HG02571 (cell line): ENCODE results near the gene COASY.

Experiments used
- ATAC-seq: cut with Tn5 transposase; IDR thresholded peaks from one replicate; pipeline ENCODE4 v1.9.1; 2021; ENCODE audit warnings: mild to moderate bottlenecking, moderate library complexity; ENCODE audit not compliant: unreplicated experiment

Gene COASY

GRCh38 chr17:42561897-42562387 lies at the start of gene COASY:
COASY (plus strand) TSS chr17:42562148; CDS start chr17:42562623, 475 bp downstream.
- ATAC-seq, result no peak

GRCh38 chr17:42512246-42512645 lies 49.7 kb upstream of the COASY start:
- ATAC-seq, result no peak

GRCh38 chr17:42512733-42513251 lies 49.2 kb upstream of the COASY start:
- no peak for ATAC-seq

GRCh38 chr17:42513686-42514085 lies 48.3 kb upstream of the COASY start:
- no peak for ATAC-seq

GRCh38 chr17:42514279-42514678 lies 47.7 kb upstream of the COASY start:
- ATAC-seq, result no peak

DNA sequence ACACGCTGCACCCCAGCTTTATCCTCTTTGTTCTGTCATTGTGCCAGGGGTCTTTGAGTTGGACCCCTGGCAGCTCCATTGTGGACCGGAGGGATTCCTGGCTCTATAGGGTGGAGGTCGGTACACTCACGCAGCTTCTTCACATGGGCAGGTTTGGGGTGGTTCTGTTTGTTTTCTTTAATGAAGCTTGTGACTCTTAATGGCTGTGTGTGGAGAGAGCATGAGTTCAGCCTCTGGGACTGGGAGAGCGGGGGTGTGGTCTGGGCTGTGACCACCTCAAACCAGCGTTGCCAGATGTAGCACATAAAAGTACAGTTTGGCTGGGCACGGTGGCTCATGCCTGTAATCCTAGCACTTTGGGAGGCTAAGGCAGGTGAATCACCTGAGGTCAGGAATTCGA lies 47.1 kb upstream of the COASY start:
- no peak for ATAC-seq

GRCh38 chr17:42517516-42517915 lies 44.4 kb upstream of the COASY start:
- no peak for ATAC-seq

DNA sequence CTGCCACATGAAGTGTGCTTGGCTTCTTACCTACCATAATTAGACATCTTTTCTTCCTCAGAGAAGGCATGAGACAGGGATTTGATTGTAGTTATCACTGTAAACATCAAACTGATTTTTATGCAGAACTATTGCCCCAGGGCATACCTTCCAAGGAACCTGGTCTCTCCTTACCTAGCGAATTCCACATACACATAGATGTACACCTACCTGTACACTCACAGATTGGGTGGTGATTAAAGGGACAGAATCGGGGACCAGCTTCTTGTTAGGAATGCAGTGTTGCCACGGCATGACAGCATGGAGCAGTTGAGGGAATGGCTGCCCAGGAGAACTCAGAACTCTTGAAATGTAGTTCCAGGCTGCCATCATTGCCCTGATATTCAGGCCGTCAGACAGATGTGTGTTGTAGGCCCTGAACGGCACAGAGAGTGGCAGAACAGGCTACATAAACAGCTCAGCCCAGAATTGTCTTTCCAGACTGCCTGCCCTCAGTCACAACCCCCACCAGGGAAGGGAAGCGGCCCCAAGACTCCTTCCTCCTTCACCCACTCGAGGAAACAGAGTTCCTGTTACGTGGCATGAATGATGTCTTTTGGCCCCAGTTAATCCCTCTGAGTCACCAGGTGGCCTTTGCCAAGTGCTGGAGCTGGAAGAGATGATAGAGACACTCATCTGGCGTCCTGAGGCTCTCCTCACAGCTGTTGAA lies 43.7 kb upstream of the COASY start:
- no peak for ATAC-seq

- no peak for ATAC-seq
These were observed 43.0 kb upstream of the COASY start for GRCh38 chr17:42518755-42519545.

DNA sequence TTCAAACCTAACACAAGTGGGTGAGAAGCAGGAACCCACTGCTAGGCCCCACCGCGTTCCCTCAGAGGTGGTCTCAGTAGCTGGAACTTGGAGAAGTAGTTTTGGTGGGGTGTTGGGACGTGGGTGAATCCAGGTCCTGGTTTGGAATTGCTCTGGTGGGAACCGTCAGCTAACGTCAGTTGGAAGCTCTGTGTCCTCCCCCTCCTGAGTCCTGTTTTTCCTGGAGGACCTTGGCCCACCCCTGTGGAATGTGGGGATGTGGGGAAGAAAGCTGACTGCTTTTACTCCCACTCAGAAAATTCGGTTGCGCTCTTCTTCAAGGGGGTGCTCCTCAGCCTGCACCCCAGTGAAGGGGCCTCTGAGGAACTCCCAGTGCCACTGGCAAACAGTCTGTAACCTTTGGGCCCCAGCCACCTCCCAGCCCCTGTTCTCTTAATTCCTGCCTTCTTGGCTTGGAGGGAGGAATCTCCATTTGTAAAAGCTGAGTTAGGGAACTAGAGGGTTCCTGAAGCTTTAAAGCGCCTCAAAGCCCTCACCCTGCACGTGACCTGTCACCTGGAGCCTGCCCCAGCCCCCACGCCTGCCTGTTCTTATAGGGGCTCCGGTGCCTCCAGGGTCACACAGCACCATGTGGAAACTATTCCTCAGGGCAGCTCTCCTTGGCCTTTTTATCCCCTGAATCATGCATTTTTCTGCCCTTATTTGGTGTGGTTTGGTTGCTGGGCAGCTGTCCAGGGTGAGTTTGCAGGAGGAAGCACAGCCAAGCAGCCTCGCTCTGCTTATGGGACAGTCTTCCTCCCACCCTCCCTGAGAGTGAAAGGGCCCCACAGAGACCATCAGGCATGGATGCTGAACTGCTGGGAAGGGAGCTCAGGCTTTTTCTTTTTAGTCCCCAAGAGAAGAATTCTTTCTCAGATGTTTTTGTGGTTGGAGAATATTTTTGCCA lies 42.1 kb upstream of the COASY start:
- ATAC-seq, result no peak

DNA sequence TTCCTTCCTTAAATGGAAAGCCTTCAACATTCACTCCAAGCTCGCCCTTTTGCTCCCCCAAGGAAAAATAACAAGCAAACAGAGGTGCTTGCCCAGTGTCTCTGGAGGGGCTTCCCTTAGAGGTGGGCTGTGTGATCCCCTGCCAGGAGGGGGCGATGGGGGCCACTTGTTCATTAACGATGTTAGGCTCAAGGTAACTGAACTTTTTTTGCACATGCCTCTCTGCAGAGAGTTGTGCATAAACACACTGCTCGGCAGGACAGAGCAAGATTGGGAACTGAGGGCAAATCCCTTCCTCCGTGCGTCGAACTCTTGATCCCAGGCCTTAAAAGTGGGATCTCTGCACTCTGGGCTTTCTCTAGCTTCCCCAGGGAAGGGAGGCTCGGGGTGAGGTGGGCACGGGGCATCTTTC lies 41.4 kb upstream of the COASY start:
- no peak for ATAC-seq

DNA sequence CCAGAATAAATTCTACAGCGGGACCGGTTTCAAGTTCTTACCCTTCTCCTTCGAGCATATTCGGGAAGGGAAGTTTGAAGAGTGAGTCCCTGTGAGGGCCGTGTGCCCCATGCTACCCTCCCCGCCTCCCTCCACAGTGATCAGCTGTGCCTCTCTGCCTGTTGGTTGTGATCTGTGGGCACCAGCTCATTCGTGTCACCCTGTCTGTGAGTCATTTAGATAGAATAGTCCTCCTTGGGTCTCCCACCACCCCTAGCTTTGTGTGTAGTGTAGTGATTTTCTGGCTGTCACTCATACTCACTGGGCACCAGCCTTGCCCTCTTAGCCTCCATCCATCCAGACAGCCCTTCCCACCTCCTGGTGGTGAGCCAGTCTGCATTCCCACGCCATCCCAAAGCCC lies 40.9 kb upstream of the COASY start:
- no peak for ATAC-seq

- no peak for ATAC-seq
These were observed 40.2 kb upstream of the COASY start for GRCh38 chr17:42521666-42522262.

- ATAC-seq, result no peak
These were observed 39.6 kb upstream of the COASY start for GRCh38 chr17:42522263-42522790.

- ATAC-seq, result no peak
These were observed 39.1 kb upstream of the COASY start for GRCh38 chr17:42522798-42523278.

- ATAC-seq, result no peak
These were observed 36.7 kb upstream of the COASY start for GRCh38 chr17:42525221-42525620.

GRCh38 chr17:42526031-42526444 lies 35.9 kb upstream of the COASY start:
- ATAC-seq, result no peak

DNA sequence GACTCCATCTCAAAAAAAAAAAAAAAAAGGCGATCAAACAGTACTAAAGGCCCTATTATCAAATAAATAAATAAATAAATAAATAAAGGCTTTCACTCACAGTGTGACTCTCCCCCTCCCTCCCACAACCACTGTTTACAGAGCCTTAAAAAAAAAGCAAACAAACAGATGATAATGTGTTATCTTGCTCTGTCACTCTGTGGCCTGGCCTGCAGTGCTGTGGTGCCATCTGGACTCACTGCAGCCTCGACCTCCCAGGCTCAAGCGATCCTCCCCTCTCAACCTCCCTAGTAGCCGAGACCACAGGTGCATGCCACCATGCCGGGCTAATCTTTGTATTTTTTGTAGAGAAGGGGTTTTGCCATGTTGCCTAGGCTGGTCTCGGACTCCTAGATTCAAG lies 34.0 kb upstream of the COASY start:
- no peak for ATAC-seq

DNA sequence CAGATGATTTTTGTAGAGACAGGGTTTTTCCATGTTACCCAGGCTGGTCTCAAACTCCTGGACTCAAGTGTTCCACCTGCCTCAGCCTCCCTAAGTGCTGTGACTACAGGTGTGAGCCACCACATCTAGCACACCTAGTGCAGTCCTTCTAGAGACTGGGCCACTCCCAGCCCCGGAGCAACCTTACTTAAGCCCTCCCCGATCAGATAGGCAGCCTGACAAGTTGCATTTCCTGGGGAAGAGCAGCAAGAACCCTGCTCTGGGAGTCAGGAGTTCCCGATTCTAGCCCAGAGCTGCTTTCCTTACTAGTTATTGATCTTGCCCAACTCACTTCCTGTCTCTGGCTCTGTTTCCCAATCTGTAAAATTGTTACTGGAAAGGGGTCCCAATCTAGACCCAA lies 32.9 kb upstream of the COASY start:
- ATAC-seq, result no peak

- ATAC-seq, result no peak
These were observed 30.9 kb upstream of the COASY start for GRCh38 chr17:42530952-42531454.
